Esophagus muscularis mucosa (tissue), 4 donors: ENCODE measurements around the gene ELMO3. TPM values are rescaled to one million over a fixed set of nuclear protein-coding genes. Genes with fewer than 3 reads are reported as not detected.

Experiments
- DNase-seq: peaks from one replicate; pipeline ENCODE4 v3.0.0-alpha.2; 2017; ENCODE audit errors: extremely low spot score
- H3K27ac ChIP-seq, 4 donors: fragments of 200-600 bp; sonication (generic); replicated peaks in 1 of 4; 1 replicate in 3 of 4; 2 replicates in 1 of 4; pipeline ENCODE4 v1.5.1; 2016 to 2019; ENCODE audit warnings: mild to moderate bottlenecking in 1 of 4
- H3K27me3 ChIP-seq, 4 donors: fragments of 200-600 bp; sonication (generic); one replicate each; pipeline versions ENCODE4 v1.5.1 to v1.6.0; 2016 to 2019
- H3K36me3 ChIP-seq, 4 donors: fragments of 200-600 bp; sonication (generic); one replicate each; pipeline ENCODE4 v1.5.1; 2016 to 2019
- H3K4me1 ChIP-seq, 4 donors: fragments of 200-600 bp; sonication (generic); one replicate each; pipeline ENCODE4 v1.5.1; 2016 to 2019
- H3K4me3 ChIP-seq, 4 donors: fragments of 200-600 bp; sonication (generic); 1 replicate in 2 of 4; 2 replicates in 2 of 4; pipeline ENCODE4 v1.5.1; 2016 to 2019; ENCODE audit warnings: mild to moderate bottlenecking in 4 of 4, moderate library complexity in 1 of 4
- H3K9me3 ChIP-seq, 4 donors: fragments of 200-600 bp; sonication (generic); 1 replicate in 3 of 4; 2 replicates in 1 of 4; pipeline ENCODE4 v1.5.1; 2016 to 2019
- EP300 ChIP-seq: sonication (generic); formaldehyde crosslinking; IDR thresholded peaks from one replicate; pipeline ENCODE4 v1.6.1; 2017; ENCODE audit warnings: antibody characterized with exemption
- POLR2A ChIP-seq: fragments of 450-650 bp; IDR thresholded peaks from one replicate; pipeline ENCODE4 v1.6.1; 2017; ENCODE audit warnings: antibody characterized with exemption, moderate library complexity, mild to moderate bottlenecking, low read depth
- POLR2AphosphoS5 ChIP-seq, 2 donors: sonication (generic); formaldehyde crosslinking; IDR thresholded peaks; one replicate each; pipeline ENCODE4 v1.6.1; 2017; ENCODE audit warnings: antibody characterized with exemption in 2 of 2
- WGBS: methylation state at CpG from one replicate; pipeline ENCODE4 v1.1.5; 2018; 5-methylcytosine and 5-hydroxymethylcytosine counted together
- intact Hi-C: fragments of 100-400 bp; cut with DNase I; formaldehyde crosslinking; loops from one replicate; pipeline ENCODE4 v1.15.1; 2023
- total RNA-seq, 4 donors: library from RNA; depleted of rRNA; stranded (reverse); fragments of >200 nt; gene quantifications; one replicate each; pipeline versions ENCODE4 v1.1.0 to v1.2.1, GENCODE V29; 2016
- TF ChIP-seq, protein P1 (sequence below), 3 experiments: fragments of 200-600 bp in 2 of 3; fragments of 450-650 bp in 1 of 3; sonication (generic) in 2 of 3; IDR thresholded peaks; one replicate each; pipeline ENCODE4 v1.5.1; 2017 to 2019; ENCODE audit warnings: antibody characterized with exemption in 3 of 3, mild to moderate bottlenecking in 2 of 3, moderate library complexity in 1 of 3

ELMO3 gene
- total RNA-seq, 4 donors from 2014 or later = 0.33 to 0.83 (median 0.60) TPM

DNA sequence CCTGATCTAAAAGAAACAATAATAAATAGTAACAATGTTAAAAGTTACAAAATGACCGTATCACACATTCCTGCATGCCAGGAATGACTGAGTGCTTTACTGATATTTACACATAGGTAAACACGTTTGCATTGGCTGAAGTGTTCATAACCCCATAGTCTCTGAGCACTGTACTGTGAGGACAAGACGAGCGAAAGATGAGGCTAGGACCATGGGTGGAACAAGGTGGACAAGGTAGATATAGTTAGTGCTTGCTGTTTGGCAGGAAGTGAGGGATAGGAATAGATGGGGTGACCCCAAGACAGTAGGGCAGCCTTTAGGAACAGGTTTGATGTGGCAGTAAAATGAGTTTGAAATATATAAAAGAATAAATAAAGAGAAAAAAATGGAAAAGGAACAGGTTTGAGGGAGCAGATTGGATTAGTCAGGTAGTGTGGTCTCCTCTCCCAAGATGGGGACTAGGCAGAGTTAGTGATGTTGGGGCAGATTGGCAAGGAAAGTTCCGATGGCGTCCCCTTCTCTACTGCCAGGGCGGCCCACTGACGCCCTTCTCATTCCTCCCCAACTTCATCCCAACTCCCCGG is 7.4 kb upstream of the ELMO3 start:
- TF ChIP-seq POLR2A (no peak), POLR2AphosphoS5 (IDR thresholded peaks at IDR 0.05) (no peak), EP300 (no peak)
- TF ChIP-seq, protein P1, sequence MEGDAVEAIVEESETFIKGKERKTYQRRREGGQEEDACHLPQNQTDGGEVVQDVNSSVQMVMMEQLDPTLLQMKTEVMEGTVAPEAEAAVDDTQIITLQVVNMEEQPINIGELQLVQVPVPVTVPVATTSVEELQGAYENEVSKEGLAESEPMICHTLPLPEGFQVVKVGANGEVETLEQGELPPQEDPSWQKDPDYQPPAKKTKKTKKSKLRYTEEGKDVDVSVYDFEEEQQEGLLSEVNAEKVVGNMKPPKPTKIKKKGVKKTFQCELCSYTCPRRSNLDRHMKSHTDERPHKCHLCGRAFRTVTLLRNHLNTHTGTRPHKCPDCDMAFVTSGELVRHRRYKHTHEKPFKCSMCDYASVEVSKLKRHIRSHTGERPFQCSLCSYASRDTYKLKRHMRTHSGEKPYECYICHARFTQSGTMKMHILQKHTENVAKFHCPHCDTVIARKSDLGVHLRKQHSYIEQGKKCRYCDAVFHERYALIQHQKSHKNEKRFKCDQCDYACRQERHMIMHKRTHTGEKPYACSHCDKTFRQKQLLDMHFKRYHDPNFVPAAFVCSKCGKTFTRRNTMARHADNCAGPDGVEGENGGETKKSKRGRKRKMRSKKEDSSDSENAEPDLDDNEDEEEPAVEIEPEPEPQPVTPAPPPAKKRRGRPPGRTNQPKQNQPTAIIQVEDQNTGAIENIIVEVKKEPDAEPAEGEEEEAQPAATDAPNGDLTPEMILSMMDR (IDR thresholded peaks at IDR 0.05) = no peak
- intact Hi-C loops = no loop called here
- H3K9me3 ChIP-seq = no peaks in the 10 kb centered on the region
- H3K36me3 ChIP-seq = peaks cover 23 to 32% (median 31%) of the 10 kb centered on the region in 4 donors
- H3K4me1 ChIP-seq = peaks cover 33 to 37% (median 37%) of the 10 kb centered on the region in 4 donors
- WGBS = 23% methylated on average over 9 of the region's 9 CpGs
- H3K27me3 ChIP-seq = no peaks in the 10 kb centered on the region
- H3K27ac ChIP-seq = peak overlapping the region in 2 of 4 donors; percentile 15 to 86
- no peak for DNase-seq
- peak overlapping the region; percentile 79 to 94 (median 85) for H3K4me3 ChIP-seq

DNA sequence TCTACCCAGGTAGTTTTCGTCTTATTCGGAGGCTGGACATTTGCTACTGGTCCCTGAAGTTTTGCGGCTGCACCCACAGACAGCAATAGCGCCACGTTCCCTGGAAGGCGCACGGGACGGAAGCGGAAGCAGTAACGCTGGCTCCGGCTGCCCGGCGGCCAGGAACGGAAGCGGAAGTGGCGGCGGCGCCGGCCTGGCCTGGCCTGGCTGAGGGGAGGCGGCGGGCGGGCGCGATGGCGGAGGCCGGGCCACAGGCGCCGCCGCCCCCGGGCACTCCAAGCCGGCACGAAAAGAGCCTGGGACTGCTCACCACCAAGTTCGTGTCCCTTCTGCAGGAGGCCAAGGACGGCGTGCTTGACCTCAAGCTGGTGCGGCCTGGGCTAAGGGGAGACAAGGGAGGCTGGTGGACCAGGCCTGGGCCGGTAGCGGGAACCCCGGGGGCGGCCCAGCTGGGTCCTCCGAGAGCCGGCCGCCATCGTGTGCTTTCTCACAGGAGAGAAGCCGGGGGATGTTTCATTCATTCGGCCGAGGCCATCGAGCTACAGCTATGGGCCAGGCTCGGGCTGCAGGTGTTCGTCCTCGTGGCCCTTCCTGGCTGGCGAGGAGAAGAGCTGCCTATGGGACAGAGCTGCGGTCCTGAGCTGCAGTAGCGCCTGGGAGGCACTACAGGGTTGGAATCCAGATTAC is 6.8 kb upstream of the ELMO3 start, which contains the start of gene E2F4:
Gene E2F4, plus strand, starts transcription at position 161 of the 687 bp plus-strand sequence. Its CDS starts 73 bp downstream, at position 234.
- Histone ChIP-seq H3K9me3 (no peaks in the 10 kb centered on the region), H3K4me1 (peaks cover 33 to 37% (median 37%) of the 10 kb centered on the region in 4 donors), H3K4me3 (peak within 1 kb of the TSS; percentile 79 to 94 (median 85)), H3K36me3 (peaks cover 30 to 39% (median 38%) of the 10 kb centered on the region in 4 donors), H3K27ac (peak within 1 kb of the TSS; percentile 71 to 86 (median 77)), H3K27me3 (no peaks in the 10 kb centered on the region)
- intact Hi-C loops = no loop called here
- TF ChIP-seq EP300 (no peak), POLR2A (peak; percentile 41), POLR2AphosphoS5 (IDR thresholded peaks at IDR 0.05) (peak; percentile 84 to 98)
- TF ChIP-seq, protein P1 (IDR thresholded peaks at IDR 0.05) = peak in 1 of 3 experiments; percentile 36
- WGBS = 0% methylated on average over 11 of the region's 54 CpGs
- peak; percentile 97 for DNase-seq

- 28% methylated on average over 11 of the region's 17 CpGs for WGBS
- intact Hi-C loops = no loop called here
- no peaks in the 10 kb centered on the region for H3K9me3 ChIP-seq
- H3K27ac ChIP-seq = peak overlapping the region; percentile 71 to 86 (median 77)
- TF ChIP-seq POLR2AphosphoS5 (IDR thresholded peaks at IDR 0.05) (no peak), EP300 (no peak), POLR2A (no peak)
- TF ChIP-seq, protein P1 (IDR thresholded peaks at IDR 0.05) = no peak
- H3K27me3 ChIP-seq = no peaks in the 10 kb centered on the region
- H3K4me3 ChIP-seq = peak overlapping the region; percentile 79 to 94 (median 85)
- H3K36me3 ChIP-seq = peaks cover 36 to 46% (median 45%) of the 10 kb centered on the region in 4 donors
- H3K4me1 ChIP-seq = peaks cover 33 to 43% (median 39%) of the 10 kb centered on the region in 4 donors
- DNase-seq = no peak
These were observed 6.1 kb upstream of the ELMO3 start for GRCh38 chr16:67192781-67193361.

DNA sequence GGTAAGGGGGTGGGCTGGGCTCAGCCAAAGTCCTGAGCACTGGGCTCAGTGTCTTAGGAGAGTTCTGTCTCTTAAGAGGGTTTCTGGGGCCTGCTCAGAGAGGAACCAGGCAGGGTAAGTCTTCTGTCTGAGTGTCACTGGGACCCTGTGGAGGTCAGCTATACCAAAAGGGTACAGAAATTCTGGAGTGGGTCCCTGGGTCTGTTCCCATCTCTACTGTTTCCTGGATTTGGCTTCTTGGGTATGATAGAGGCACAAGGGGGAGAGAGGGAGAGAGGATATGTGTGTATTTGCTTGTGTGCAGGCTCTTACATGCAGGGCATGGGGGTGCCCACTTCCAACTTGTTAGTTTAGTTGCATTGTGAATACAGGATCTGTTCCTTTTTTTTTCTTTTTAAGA is 5.4 kb upstream of the ELMO3 start:
- intact Hi-C loops = no loop called here
- Histone ChIP-seq H3K27ac (no peak overlapping the region), H3K4me3 (peak overlapping the region in 3 of 4 donors; percentile 80 to 94 (median 90)), H3K4me1 (peaks cover 33 to 49% (median 46%) of the 10 kb centered on the region in 4 donors), H3K9me3 (no peaks in the 10 kb centered on the region), H3K36me3 (peaks cover 36 to 53% (median 51%) of the 10 kb centered on the region in 4 donors), H3K27me3 (no peaks in the 10 kb centered on the region)
- no peak for DNase-seq
- TF ChIP-seq, protein P1 (IDR thresholded peaks at IDR 0.05) = no peak
- no peak for TF ChIP-seq POLR2AphosphoS5 (IDR thresholded peaks at IDR 0.05)
- TF ChIP-seq EP300 = no peak
- no peak for TF ChIP-seq POLR2A
